OCI-M1 (cell line): Measurements from ENCODE around the gene SORBS1.

ENCODE experiments used
- DNase-seq: peaks from one replicate; lab custom pipeline; 2025; lab: John Stamatoyannopoulos, UW

Gene SORBS1

GRCh38 chr10:95408983-95409873 is 151.9 kb downstream of the SORBS1 start:
- DNase-seq, result no peak

GRCh38 chr10:95408148-95408960 is 152.8 kb downstream of the SORBS1 start:
- no peak for DNase-seq

- no peak for DNase-seq
Observed at GRCh38 chr10:95407546-95407945, 153.6 kb downstream of the SORBS1 start.

DNA sequence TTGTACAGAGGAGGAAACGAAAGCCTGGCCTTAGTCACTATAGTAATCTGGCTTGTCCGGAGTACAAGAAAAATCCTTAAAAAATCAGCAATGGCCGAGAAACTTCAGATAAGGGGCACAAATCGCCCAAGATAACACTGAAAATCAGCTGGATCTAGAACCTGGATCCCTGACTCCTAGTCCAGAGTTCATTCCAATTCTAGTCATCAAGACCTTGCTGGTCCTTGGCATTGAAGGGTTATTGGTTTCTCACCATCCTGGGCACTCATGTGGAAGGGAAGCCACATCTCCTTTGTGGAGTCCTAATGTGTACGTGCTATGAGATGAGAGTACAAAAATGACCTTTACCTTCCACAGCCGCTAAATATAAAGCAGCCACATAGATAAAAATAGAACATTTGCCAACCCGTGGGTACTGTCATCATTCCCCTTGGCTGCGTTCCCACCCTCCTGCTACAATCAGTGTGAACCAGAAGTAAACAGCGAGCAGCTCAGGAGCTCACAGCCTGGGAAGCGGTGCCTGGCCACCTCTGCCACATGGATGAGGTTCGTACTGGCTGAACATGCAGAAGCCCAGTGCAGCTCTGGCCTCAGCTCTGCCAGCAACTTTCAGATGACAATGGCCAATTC is 154.4 kb downstream of the SORBS1 start:
- DNase-seq, result no peak

- no peak for DNase-seq
Observed at GRCh38 chr10:95405655-95406054, 155.5 kb downstream of the SORBS1 start.

DNA sequence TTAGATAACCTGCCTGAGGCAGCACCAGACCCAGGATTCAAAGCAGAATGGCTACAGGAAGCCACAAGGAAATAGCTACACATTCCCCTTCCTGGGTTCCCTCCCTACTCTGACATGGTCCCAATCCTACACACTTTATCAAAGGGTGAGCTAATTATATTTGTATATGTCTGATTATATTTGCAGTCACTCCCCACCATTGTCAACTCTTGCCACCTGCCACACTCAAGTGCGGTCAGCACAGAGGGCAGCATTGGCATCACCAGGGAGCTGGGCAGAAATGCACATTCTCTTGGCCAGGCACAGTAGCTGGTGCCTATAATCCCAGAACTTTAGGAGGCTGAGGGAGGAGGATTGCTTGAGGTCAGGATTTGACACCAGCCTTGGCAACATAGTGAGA is 156.3 kb downstream of the SORBS1 start:
- no peak for DNase-seq

DNA sequence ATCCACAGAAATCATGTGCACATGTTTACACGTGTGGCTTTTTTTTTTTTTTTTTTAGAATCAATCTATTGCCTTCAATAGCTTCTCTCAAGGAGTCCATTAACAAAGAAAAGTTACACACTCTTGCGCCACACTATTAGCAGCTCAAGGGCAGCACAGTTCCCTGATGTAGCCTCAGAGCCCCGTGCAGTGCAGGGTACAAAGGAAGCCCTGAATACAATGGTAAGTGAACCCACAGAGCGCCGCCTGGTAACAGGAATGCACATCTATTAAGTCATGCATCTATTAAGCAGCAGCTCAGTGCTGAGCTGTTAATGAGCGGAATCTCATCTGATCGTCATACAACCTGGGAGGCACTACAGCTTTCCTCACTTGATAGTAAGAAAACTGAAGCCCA is 156.7 kb downstream of the SORBS1 start:
- DNase-seq, result no peak

GRCh38 chr10:95403700-95404461 is 157.3 kb downstream of the SORBS1 start:
- DNase-seq, result peak; percentile 62

DNA sequence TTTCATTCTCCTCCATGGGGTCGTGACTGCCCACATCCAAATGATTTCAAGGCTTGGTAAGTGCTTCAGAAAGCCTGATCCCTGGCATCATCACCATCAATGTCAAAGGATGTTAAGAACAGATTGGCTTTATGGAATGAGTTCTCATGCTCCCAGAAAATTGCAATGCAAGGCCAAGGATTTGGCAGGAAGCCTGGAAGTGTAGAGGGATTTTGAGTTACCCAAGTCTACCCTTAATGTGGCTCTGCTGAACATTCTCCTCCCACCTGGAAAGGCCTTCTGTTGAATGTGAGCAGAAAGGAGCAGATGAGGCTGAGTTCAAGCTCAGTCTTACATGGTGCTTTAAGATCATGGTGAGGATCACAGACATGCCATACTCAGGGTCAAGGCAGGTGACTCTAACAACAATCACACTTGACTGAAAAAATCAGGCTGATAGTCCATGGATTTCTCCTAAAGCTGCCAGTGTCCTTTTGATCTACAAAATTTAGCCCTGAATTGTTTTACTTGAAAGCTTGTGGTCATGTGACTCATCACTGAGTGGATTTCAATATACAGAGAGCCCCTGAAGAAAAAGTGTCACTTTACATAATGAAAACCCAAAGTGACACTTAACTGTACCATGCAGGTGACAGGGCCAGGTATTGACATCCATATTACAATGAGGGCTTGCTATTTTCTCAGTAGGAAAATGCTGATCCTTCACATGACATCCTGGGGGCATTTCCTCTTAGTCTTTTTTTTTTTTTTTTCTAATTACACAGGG is 159.3 kb downstream of the SORBS1 start:
- no peak for DNase-seq

DNA sequence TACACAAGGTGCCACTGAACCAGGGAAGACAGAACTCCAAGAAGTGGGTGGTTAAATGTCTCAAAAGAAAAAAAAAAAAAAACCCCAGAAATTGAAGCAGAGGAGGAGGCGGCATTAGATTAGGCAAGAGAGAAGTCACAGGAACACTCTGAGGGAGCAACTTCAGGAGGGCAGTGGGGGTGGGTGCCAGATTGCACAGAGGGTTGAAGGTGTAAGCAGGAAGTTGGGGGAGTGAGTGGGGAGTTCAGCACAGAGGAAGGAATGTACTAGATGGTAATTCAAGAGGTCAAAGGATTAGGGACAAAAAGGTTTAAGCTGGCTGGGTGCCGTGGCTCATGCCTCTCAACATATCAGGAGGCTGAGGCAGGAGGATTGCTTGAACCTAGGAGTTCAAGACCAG is 160.4 kb downstream of the SORBS1 start:
- DNase-seq, result no peak

DNA sequence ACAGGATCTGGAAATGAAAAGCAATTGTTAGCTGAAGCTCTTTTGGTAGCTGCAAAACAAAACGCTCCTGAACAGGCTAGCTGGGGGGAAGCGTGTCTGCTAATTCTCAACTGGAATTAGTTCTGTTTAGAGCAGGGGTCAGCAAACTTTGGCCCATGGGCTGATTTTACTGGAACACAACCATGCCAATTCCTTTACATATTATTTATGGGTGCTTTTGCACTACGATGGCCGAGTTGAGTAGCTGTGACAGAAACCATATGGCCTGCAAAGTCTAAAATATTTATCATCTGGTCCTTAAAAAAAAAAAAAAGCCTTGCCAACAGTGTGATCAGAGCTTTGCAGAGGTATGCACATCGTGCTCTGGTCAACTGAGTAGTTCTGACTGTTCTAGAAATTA is 162.0 kb downstream of the SORBS1 start:
- no peak for DNase-seq

DNA sequence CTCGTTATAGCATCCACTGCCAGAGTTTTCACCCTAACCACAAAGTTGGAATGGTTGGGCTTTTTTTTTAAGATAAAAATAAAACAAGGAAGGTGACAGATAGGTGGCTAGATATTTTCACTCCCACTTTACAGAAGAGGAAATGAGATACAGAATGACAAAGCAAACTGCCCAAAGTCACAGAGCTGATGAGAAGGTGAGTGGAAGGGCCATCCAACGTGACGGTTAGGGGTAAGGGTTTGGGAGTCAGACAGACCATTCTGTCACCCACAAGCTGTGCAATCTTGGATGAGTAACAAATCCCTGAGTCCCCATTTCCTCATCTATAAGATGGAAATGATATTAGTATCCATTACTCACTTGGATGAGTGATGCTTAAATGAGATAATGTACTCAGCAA is 163.4 kb downstream of the SORBS1 start:
- peak; percentile 55 for DNase-seq

- no peak for DNase-seq
Observed at GRCh38 chr10:95395947-95396449, 165.2 kb downstream of the SORBS1 start.

GRCh38 chr10:95394161-95394880 is 166.8 kb downstream of the SORBS1 start:
- no peak for DNase-seq

GRCh38 chr10:95392681-95393164 is 168.4 kb downstream of the SORBS1 start:
- DNase-seq, result no peak

GRCh38 chr10:95392217-95392584 is 169.0 kb downstream of the SORBS1 start:
- DNase-seq, result no peak

DNA sequence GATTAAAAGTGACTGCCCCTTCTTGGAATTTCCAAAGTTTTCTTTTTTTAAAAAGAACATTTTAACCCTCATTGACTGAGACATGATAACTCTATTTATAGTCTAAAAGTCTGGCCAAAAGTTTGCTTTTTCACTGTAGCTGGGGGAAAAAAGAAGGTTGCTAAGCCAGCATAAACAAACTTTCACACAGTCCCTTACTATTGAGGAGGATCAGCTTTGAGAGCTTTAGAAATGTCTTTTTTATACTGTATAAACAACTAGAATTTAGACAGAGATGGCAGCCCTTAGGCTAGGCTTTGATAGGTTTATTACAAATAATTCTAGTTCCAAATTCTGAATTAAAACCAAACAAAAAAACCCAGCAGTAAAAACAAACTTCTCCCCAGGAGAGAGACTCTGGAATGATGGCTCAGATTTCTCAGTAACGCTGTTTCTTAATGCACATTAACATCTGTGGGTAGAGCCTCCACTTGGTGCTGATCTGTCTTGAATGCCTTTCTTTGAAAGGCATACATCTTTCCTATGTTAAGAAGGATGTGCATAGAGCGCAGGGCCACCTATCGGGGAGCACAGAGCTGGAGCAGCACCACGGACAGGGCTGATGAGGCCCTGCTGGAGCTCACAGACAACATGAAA is 169.5 kb downstream of the SORBS1 start:
- DNase-seq, result no peak

GRCh38 chr10:95391164-95391563 is 170.0 kb downstream of the SORBS1 start:
- DNase-seq, result no peak

DNA sequence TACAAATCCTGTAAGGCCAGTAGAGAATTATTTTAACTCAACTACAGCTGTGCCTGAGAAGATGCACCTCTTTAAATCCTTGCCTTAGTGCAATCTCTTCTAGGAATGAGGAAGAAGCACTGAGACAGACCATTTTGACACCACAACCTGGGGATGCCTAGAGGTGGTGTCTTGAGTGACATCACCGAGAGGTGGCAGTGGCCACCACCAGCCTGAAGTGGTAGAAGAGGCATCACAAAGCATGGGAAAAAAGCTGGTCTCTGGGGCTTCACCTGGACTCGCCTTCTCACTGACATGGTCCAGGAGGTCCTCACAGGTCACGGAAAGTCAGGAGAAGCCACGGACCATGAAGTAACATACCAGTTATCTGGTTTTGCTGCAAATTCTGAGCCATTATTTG is 171.2 kb downstream of the SORBS1 start:
- peak; percentile 16 for DNase-seq

DNA sequence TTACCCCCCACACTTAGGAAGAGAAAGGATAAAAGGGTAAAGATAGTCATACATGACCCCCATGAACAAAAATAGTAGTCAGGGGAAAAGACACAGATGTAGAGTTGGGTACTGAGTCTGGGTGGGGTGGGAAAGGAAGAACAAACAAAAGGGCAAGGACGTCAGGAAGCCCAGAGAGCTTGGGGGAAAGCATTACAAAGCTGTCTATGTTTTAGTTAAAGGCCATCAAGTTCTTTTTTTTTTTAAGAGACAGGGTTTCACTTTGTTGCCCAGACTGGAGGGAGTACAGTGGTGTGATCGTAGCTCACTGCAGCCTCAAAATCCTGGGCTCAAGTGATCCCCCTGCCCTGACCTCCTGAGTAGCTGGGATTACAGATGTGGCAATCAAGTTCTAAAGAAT is 172.0 kb downstream of the SORBS1 start:
- DNase-seq, result no peak
